SK-N-MC (cell line): Measurements from ENCODE around the gene MANBA.

Experiments used
- EZH2 ChIP-seq: fragments of 200-600 bp; sonication (generic); IDR thresholded peaks from one replicate; pipeline ENCODE4 v1.6.1; 2017; ENCODE audit warnings: antibody characterized with exemption
- FOXP2 ChIP-seq: optimal IDR thresholded peaks from 2 replicates; pipeline ENCODE3; 2011; ENCODE audit warnings: mild to moderate bottlenecking, moderate library complexity; ENCODE audit not compliant: insufficient read depth; ENCODE audit errors: extremely low read length, control extremely low read depth
- POLR2AphosphoS5 ChIP-seq: IDR thresholded peaks from 2 replicates; pipeline ENCODE4 v1.6.1; 2012; ENCODE audit warnings: mild to moderate bottlenecking, low read depth, low read length, borderline replicate concordance

DNA sequence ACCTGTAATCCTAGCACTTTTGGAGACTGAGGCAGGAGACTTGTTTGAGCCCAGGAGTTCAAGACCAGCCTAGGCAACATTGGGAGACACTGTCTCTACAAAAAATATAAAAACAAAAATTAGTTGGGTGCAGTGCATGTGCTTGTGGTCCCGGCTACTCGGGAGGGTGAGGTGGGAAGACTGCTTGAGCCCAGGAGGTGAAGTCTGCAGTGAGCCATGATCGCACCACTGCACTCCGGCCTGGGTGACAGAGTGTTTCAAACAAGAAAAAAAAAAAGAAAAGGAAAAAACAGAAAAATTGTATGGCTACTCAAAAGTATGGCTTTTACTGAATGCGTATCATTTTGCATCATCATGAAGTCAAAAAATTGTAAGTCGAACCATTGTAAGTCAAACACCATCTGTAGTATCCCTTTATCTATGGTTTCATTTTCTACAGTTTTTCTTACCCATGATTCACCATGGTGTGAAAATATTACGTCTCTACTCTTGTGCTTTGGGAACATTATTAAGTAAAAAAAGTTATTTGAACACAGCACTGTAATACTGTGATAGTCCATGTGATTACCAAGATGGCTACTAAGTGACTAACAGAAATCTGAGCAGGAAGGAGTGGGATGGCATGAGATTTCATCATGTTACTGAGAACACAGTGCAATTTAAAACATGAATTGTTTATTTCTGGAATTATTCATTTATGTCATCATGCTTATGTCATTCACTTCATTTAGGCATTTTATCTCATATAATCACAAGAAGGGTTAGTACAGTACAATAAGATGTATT lies 26.5 kb upstream of the MANBA start:
- TF ChIP-seq POLR2AphosphoS5 (no peak), EZH2 (no peak), FOXP2 (no peak)
